ENCODE data around the gene SMYD5. TPM values are rescaled to one million over a fixed set of nuclear protein-coding genes. Genes with fewer than 3 reads are reported as not detected.

SMYD5 gene
- total RNA-seq, 1 donor from 2014 or later: 25.2 TPM

Other genes starting within 250 kb of the SMYD5 start
- 5.9 and 16.0 TPM in 2 replicates for gene SFXN5, start 142.5 kb upstream of the SMYD5 start, total RNA-seq
- 43.4 and 102 TPM in 2 replicates for gene RAB11FIP5, start 101.3 kb upstream of the SMYD5 start, total RNA-seq
- not detected in 2 replicates for gene NOTO, start 11.7 kb upstream of the SMYD5 start, total RNA-seq
- 5.8 and 13.7 TPM in 2 replicates for gene PRADC1, start 19.0 kb downstream of the SMYD5 start, total RNA-seq
- 270 and 425 TPM in 2 replicates for gene CCT7, start 20.1 kb downstream of the SMYD5 start, total RNA-seq
- gene FBXO41, start 70.2 kb downstream of the SMYD5 start, total RNA-seq: 3.6 and 6.3 TPM in 2 replicates
- gene EGR4, start 79.3 kb downstream of the SMYD5 start, total RNA-seq: not detected in 2 replicates
- 11.1 and 31.0 TPM in 2 replicates for gene ALMS1, start 171.6 kb downstream of the SMYD5 start, total RNA-seq